Stimulated activated CD8-positive, alpha-beta memory T cell treated with anti-CD3 and anti-CD28 coated beads, Interleukin-4, amount 100 ng/mL, for 1 hour (primary cell): Measurements from ENCODE around the gene SF3B3.
"Not testable (repeated sequence)": the region's sequence is repeated elsewhere in the genome, so short reads cannot be mapped to it uniquely, and the experiment has no call there.

Experiments
- DNase-seq, 2 donors: peaks; one replicate each; pipeline ENCODE4 v3.0.0-alpha.2; 2020; ENCODE audit warnings: low read depth in 2 of 2, low spot score in 1 of 2

SF3B3 gene

GRCh38 chr16:70589416-70589815, 65.8 kb downstream of the SF3B3 start:
- DNase-seq, result not testable (repeated sequence)

GRCh38 chr16:70589998-70590471, 66.4 kb downstream of the SF3B3 start:
- no peak for DNase-seq

DNA sequence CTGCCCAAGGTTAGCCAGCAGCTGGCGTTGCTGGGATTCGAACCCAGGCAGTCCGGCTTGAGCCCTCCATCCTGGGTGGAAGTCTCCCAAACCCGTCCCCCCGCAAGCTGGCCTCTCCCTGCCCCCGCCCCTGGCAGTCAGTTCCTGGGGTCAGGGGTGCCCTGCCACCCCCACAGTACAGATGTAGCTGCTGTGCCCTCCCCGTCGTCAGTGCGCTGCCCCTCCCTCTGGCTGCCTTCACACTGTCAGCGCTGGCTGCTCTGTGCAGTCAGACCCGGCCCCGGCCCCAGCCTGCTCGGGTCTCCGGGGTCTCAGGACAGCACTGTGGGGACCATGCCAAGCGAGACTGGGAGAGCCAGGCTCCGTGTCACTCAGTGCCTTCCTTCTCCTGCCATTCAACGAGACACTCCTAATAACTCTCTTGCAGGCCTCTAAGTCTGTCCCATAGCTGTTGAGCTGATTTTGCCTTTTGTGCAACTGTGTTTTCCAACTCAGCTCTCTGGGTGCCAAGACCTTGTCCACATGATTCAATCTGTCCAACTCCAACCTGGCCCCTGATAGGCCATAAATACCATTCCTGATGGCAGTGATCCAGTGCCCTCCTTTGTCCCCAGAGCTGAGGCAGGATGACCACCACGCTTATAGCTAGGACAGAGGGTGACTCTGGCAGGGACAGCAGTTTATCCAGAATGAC, 67.3 kb downstream of the SF3B3 start:
- no peak for DNase-seq

DNA sequence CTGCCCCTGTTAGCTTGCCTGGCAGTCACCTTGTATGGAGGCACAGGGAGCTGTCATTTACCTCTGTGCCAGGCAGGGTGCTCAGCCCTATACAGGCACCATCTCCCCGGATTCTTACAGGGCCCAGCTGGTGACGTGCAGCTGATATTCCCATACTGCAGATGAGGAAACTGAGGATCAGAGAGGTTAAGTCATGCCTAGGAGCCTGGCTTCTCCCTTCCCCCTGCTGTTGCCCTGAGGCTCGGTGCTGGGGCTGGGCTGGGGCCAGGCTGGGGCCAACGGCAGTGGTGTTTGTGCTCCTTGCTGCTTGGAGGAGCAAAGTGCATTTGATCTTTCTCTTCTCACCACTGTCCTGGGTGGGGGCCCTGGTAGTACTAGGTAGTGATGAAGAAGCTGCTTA, 68.0 kb downstream of the SF3B3 start:
- no peak for DNase-seq

DNA sequence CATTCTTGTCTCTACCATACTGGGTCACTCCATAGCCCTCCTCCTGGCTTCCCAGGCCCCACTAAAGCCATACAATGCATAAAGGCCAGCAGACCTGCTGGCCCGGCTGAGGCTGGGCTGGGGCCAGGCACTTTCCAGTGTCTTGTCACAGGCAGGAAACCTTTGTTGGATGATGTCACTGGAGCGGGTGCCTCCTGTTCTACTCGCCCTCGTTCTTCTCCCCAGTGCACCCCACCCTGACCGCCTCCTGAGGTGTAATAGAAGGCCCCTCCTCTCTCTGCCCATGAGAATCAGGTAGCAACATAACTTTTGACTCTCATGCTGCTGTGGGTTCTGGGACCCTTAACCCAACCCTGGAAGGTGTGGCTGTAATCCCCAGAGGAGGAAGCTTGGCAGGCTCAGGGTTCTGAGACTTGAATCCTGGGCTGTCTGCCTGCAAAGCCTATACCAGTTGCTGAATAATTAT, 68.5 kb downstream of the SF3B3 start:
- no peak for DNase-seq

GRCh38 chr16:70593544-70593943, 69.9 kb downstream of the SF3B3 start:
- DNase-seq, result no peak

DNA sequence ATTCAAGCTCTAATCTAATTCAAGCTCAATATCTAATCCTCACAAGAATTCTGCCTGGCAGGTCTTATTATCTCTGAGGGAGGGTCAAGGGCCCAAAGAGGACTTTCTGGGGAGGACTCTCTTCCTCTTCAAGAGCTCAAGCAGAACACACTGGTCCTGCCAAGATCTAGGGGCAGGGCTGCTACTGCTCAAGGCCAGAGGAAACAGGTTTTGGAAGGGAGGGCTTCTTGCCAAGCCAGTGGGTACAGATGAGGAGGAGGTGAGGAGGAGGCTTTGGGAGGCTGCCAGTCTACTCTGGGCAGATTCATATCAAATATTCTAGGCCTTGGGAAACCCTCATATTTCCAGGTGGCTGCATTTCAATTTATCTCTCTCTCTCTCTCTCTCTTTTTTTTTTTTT, 71.0 kb downstream of the SF3B3 start:
- DNase-seq, result no peak

DNA sequence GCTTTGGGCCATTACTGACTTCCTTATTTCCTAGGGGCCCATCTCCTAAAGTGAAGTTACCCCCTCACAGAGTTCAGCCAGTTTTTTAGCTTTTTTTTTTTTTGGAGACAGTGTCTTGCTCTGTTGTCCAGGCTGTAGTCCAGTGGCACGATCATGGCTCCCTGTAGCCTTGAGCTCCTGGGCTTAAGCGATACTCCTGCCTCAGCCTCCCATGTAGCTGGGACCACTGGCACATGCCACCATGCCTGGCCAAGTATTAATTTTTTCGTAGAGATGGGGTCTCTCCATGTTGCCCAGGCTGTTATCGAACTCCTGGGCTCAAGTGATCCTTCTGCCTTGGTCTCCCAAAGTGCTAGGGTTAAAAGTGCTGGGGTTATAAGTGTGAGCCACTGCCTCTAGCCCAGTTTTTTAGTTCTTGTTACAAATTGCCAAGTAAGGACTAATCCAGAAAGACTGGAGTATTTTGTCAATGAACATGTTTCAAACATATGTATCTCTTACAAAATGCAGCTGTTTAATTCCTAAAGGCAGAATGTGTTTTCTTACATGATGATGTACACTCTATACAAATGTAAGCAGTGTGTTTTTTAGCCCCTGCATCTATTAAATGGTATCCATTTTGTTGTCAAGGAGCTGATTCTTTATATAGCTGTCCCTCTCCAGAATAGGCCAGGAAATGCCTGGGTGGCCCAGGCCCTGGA, 73.7 kb downstream of the SF3B3 start:
- DNase-seq, result no peak

GRCh38 chr16:70598937-70599503, 75.4 kb downstream of the SF3B3 start:
- DNase-seq, result no peak

- no peak for DNase-seq
Measured at GRCh38 chr16:70600730-70601129, 77.1 kb downstream of the SF3B3 start.

DNA sequence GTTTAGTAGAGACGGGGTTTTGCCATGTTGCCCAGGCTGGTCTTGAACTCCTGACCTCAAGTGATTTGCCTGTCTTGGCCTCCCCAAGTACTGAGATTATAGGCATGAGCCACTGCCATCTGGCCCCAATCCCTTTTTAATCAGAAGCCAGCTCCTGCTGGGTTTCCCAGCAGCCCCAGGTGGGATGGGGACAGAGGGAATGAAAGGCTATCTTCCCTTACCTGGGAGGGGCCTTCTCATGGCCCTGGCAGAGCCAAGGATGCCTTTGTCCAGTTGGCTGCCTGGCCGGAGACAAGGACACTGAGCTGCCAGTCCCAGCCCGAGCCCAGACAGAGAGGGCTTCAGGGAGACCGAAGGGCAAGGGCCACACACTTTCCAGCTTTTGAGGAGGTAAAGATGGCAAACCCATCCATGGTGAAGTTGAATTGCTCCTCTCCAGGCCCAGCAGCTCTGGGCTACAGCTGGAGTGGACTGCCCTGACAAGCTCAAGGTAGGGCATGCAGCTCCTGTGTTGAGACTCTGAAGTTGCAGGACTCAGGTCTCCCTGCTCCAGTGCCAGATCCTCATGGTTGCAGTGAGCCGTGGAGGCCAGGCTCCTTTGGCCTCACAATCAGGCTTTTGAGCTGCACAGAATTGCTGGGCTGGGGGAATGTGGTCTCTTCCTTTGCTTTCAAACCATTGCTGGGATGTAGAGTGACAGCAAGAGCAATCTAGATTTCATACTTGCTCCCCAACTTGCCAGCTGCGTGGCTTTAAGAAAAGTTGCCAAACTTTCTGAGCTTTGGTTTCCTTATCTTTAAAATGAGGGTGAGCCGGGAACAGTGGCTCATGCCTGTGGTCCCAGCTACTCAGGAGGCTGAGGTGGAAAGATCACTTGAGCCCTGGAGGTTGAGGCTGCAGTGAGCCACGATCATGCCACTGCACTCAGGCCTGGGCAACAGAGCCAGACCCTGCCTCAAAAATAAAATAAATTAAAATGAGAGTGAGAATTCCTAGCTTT, 78.3 kb downstream of the SF3B3 start:
- DNase-seq, result no peak

DNA sequence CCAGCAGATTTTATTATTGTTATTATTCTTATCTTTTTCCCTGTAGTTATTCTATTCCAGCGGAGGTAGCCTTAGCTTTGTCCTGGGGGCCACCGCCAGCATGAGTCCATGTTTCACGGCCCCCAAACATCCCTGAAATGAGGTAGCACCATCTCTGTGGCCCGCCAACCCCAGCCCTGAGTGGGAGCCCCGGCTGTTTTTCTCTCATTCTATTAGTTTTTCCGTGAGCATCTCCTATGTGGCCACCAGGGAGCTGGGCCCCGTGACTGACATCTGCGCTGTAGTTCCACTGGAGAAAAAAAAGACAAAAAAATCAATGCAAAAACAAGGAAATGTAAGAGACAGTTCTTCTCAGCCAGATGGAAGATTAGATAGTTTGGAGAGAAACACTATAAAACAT, 79.2 kb downstream of the SF3B3 start:
- DNase-seq, result no peak

DNA sequence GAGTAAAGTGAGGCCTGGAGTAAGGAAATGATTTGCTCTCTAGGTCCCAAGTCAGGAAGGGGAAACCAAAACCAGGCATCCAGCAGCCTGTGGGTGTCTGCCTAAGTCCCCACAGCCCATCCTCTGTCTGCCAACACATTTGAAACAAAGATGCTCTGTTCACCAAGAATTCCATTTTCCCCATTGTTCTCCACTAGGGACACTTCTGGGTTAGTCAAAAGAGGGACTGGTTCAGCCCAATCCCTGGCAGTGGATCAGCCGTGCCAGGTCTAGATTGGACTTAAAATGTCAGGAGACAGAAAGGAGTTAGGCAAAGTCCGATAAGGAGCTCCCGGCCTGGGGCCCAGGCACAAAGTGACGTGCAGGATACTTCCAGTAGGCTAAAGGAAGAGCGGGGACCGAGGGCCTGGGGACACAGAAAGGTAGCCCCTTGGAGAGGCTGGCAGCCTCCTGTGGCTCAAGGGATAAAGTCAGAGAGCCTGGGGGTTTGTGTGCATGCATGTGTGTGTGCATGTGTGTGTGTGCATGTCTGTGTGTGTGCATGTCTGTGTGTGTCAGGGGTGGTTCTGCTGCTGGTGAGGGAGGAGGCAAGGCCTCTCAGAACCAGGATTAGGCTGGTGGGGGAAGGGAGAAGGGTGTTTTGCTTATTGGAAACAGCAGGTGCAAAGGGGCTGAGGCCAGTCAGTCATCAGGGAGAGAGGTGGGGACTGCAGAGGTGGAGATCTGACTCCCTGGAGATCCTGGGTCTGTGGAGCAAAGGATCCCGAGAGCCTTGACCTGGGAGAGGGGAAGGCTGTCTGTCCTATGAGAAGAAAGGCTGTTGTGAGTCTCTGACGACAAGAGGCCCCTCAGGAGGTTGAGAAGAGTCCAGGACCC, 81.0 kb downstream of the SF3B3 start:
- DNase-seq, result no peak

GRCh38 chr16:70605283-70605657, 81.7 kb downstream of the SF3B3 start:
- no peak for DNase-seq

DNA sequence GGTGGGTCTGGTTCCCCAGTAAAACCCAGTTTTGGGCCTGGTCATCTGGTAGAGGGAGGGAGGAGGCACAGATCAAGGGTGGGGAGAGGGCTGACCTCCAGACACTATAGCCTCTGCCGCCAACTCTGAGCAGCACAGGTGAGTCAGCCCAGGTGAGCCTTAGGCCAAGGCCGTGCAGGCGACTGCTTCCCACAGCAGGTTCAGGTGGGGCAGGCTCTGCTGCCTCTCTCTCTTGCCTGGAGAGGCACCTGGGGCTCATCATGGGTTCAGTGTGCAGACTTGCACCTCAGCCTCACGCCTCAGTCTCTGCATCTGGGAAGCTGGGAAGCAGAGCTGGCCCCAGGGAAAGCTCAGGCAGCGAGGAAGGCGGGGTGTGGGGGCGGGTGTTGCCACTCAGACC, 84.9 kb downstream of the SF3B3 start:
- DNase-seq, result no peak

DNA sequence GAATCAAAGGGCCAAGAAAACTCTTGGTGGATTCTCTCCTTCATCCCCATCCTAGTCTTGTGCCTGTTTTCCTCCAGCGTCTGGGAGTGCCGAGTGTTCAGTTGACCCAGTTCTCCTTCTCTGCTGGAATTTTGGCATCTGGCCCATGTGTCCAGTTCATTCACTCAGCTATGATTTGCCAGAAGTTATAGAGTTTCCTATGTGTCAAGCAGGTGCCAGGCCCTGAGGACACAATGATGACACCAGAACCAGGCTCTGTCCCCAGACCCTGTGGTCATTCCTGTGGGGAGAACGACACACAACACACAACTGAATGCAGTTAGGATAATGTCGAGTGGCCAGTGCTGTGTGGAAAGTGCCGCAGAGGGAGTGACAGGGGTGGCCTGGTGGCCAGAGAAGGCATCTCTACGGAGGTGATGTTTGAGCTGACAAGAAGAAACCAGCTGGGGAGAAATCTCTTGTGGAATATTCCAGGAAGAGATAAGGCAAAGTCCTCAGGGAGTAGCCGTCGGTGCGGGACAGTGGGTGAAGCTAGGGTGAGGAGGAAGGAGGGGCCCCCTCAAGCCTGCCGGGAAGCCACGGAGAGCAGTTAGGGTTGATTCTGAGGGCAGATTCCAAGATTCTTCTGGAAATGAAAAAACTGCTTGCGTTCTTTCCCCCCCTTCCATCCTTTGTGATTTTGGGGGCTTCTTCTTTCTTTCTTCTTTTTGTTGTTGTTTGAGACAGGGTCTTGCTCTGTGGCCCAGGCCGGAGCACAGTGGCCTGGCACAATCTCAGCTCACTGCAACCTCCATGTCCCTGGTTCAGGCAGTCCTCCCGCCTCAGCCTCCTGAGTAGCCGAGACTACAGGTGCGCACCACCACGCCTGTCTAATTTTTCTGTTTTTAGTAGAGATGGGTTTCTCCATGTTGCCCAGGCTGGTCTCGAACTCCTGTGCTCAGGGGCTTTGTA, 86.9 kb downstream of the SF3B3 start:
- DNase-seq, result no peak

DNA sequence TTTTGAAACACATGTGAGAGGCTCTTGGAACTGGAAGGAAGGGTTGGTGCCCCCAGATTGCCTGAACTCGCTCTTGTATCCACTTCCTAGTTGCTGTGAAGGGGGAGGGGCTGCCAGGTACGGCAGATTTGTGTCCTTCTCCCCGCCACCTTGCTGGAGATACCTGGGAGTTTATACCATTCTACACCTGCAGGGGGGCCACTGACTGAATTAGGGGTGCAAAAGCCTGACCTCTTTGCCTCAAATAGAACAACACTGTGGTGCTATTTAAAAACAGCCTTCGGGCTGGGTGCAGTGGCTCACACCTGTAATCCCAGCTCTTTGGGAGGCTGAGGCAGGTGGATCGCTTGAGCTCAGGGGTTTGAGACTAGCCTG, 87.6 kb downstream of the SF3B3 start:
- DNase-seq, result no peak

DNA sequence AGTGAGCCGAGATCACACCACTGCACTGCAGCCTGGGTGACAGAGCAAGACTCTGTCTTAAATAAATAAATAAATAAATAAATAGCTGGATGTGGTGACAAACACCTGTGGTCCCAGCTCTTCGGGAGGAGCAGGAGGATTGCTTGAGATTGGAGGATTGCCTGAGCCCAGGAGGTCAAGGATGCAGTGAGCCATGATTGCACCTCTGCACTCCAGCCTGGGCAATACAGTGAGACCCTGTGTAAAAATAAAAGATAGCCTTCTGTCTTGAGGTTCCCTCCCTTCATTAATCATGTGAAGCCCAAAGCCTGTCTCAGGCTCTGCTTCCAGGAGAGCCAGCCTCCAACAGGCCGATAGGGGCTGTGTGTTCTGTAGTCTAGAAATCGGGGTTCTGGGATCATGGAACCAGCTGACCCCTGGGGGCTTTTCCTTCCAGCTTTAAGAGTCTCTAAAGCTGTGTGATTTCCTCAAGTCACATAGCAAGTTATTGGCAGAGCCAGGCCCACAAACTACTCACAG, 88.2 kb downstream of the SF3B3 start:
- no peak for DNase-seq

- no peak for DNase-seq
Measured at GRCh38 chr16:70612931-70613330, 89.3 kb downstream of the SF3B3 start.
